ENCODE results near the gene GALNT16. TPM values are rescaled to one million over a fixed set of nuclear protein-coding genes. Genes with fewer than 3 reads are reported as not detected.

GALNT16 gene
- total and polyA plus RNA-seq, 2 experiments from 2014 or later: 1.7 to 2.6 TPM

DNA sequence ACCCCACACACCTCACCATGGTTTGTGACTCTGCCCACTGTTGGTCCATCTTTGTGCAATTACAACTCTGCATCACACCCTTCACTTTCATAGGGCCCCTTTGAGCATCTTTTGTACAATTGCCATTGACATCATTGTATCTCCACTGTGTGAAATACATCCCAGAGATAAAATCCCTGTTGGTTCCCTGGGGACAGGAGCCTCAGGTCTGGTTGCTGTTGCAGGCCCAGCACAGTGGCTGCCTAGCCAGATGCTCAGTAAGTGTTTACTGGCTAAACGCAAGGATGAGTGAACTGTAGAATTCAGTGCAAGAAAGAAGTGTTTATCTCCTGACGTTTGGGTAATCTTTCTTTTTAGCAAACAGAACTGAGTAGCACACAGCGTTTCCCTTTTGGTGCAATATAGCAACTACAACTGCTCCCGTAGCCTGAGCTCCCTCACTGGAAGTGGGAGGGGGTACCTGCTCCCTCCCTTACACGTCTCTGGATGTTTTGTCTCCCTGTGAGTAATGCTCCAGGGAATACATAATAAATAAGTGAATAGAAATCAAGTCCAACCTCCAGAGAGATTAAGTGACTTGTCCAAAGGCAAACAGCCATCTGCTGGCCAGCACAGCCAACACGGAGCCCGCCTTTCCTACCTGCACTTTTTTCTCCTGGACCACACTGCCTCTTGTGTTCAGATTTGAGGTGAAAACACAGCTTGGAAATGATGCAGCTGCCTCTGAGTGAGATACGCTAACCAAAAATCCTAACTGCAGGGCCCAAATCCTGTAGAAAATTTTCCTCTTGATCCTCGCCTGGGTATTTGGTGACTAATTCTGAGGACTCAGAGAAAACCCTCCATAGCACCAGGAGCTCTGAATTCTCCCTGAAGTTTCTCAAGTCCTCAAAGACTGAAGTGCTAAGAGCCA is 27.4 kb downstream of the GALNT16 start:
- no peaks in the 10 kb centered on the region for H3K27me3 ChIP-seq
- DNase-seq (ENCODE audit: low spot score): peak; percentile 29
- no peaks in the 10 kb centered on the region for H3K36me3 ChIP-seq (replicated peaks; ENCODE audit: insufficient read depth, low read depth)
- no peaks in the 10 kb centered on the region for H4K20me1 ChIP-seq (ENCODE audit: insufficient read depth, poor library complexity, severe bottlenecking)
- H3K27ac ChIP-seq: no peak overlapping the region
- no peak for TF ChIP-seq EZH2 (IDR thresholded peaks at IDR 0.05; ENCODE audit: borderline replicate concordance)
- TF ChIP-seq, protein P1, sequence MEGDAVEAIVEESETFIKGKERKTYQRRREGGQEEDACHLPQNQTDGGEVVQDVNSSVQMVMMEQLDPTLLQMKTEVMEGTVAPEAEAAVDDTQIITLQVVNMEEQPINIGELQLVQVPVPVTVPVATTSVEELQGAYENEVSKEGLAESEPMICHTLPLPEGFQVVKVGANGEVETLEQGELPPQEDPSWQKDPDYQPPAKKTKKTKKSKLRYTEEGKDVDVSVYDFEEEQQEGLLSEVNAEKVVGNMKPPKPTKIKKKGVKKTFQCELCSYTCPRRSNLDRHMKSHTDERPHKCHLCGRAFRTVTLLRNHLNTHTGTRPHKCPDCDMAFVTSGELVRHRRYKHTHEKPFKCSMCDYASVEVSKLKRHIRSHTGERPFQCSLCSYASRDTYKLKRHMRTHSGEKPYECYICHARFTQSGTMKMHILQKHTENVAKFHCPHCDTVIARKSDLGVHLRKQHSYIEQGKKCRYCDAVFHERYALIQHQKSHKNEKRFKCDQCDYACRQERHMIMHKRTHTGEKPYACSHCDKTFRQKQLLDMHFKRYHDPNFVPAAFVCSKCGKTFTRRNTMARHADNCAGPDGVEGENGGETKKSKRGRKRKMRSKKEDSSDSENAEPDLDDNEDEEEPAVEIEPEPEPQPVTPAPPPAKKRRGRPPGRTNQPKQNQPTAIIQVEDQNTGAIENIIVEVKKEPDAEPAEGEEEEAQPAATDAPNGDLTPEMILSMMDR (IDR thresholded peaks at IDR 0.05; ENCODE audit: poor library complexity): no peak
- no peak for TF ChIP-seq EZH2phosphoT487 (IDR thresholded peaks at IDR 0.05; ENCODE audit: low read depth, severe bottlenecking, unreplicated experiment)
- no peaks in the 10 kb centered on the region for H3K9me3 ChIP-seq (ENCODE audit: low read depth)
- H3K9me2 ChIP-seq (replicated peaks; ENCODE audit: insufficient read depth): no peaks in the 10 kb centered on the region
- no peak overlapping the region for H3K4me2 ChIP-seq
- 68% methylated on average over 9 of the region's 9 CpGs for WGBS (ENCODE audit: low lambda C conversion rate, missing lambda C conversion rate)
- H3K4me1 ChIP-seq (ENCODE audit: insufficient read depth): no peaks in the 10 kb centered on the region
- no peaks in the 10 kb centered on the region for H3K79me2 ChIP-seq
- H2AFZ ChIP-seq: no peak overlapping the region
- H3K4me3 ChIP-seq: no peak overlapping the region

DNA sequence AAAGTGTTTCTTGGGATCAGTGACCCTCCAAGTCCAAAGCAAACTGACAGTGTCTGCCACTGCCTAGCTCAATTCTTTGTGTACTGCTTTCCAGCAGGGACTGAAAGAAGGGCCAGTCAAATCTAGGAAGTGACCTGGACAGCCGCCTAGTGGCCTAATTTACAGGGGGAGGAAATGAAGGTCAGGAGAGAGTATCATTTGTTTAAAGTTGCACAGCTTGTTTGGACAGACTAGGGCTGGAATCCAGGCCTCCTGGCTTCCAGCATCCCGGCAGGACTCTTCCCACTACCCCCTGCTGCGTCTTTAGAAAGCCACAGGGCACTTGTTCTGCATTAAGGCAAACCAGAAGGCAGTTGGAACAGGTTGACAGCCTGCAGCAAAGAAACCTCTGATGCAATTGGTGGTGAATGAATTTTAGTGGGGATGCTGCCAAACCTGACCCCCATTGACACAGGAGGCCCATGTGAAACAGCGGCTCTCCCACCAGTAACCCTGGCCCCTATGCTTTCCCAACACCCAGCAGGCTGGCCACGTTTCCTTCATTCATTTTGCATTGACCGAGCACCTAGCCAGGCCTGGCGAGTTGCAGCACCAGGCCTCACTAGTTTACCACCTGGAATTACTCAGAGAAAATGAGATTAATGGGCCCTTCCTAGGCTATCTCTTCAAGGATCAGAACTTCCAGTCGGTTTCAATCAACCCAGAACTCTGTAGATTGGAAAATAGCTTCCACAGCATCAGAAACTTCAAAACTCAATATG is 28.2 kb downstream of the GALNT16 start:
- no peaks in the 10 kb centered on the region for H3K9me2 ChIP-seq (replicated peaks; ENCODE audit: insufficient read depth)
- H3K27me3 ChIP-seq: no peaks in the 10 kb centered on the region
- no peak overlapping the region for H2AFZ ChIP-seq
- H3K4me3 ChIP-seq: no peak overlapping the region
- no peaks in the 10 kb centered on the region for H3K79me2 ChIP-seq
- no peaks in the 10 kb centered on the region for H3K9me3 ChIP-seq (ENCODE audit: low read depth)
- no peak overlapping the region for H3K4me2 ChIP-seq
- H4K20me1 ChIP-seq (ENCODE audit: insufficient read depth, poor library complexity, severe bottlenecking): no peaks in the 10 kb centered on the region
- 68% methylated on average over 8 of the region's 8 CpGs for WGBS (ENCODE audit: low lambda C conversion rate, missing lambda C conversion rate)
- DNase-seq (ENCODE audit: low spot score): no peak
- TF ChIP-seq, protein P1 (IDR thresholded peaks at IDR 0.05; ENCODE audit: poor library complexity): peak; percentile 23
- TF ChIP-seq EZH2phosphoT487 (IDR thresholded peaks at IDR 0.05; ENCODE audit: low read depth, severe bottlenecking, unreplicated experiment) (no peak), EZH2 (IDR thresholded peaks at IDR 0.05; ENCODE audit: borderline replicate concordance) (no peak)
- no peaks in the 10 kb centered on the region for H3K4me1 ChIP-seq (ENCODE audit: insufficient read depth)
- H3K36me3 ChIP-seq (replicated peaks; ENCODE audit: insufficient read depth, low read depth): no peaks in the 10 kb centered on the region
- H3K27ac ChIP-seq: no peak overlapping the region

DNA sequence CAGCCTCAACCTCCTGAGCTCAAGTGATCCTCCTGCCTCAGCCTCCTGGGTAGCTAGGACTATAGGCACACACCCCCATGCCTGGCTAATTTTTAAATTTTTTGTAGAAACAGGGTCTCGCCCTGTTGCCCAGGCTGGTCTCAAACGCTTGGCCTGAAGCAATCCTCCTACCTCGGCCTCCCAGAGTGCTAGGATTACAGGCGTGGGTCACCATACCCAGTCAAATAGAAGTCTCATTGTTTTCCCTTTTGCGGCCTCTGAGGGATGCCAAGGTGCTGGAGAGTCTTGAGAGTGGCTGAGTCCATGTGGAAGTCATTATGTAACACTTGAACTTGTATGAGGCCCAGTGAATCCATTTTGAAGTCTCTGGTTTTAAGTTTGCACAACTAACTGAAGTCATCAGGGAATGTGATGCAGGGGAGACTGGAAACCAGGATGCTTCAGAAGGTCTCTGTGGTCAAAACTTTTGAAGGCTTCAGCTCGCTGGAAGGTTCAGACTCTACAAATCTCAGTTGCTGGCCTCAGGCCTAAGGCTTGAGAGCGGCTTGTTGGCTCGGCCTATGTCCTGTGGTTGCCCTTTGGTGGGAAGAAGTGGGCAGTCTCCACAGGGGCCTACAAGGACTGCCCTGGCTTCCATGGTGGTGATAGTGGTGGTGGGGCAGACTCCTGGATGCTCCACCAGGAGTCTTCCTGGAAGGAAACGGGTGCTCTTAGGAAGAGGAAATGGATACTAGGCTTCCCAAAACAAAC is 29.2 kb downstream of the GALNT16 start:
- H4K20me1 ChIP-seq (ENCODE audit: insufficient read depth, poor library complexity, severe bottlenecking): no peaks in the 10 kb centered on the region
- no peak overlapping the region for H3K27ac ChIP-seq
- WGBS (ENCODE audit: low lambda C conversion rate, missing lambda C conversion rate): 92% methylated on average over 9 of the region's 9 CpGs
- H3K79me2 ChIP-seq: no peaks in the 10 kb centered on the region
- H3K4me3 ChIP-seq: no peak overlapping the region
- H3K27me3 ChIP-seq: no peaks in the 10 kb centered on the region
- TF ChIP-seq, protein P1 (IDR thresholded peaks at IDR 0.05; ENCODE audit: poor library complexity): no peak
- no peak for TF ChIP-seq EZH2phosphoT487 (IDR thresholded peaks at IDR 0.05; ENCODE audit: low read depth, severe bottlenecking, unreplicated experiment)
- no peak for TF ChIP-seq EZH2 (IDR thresholded peaks at IDR 0.05; ENCODE audit: borderline replicate concordance)
- no peaks in the 10 kb centered on the region for H3K36me3 ChIP-seq (replicated peaks; ENCODE audit: insufficient read depth, low read depth)
- no peaks in the 10 kb centered on the region for H3K9me2 ChIP-seq (replicated peaks; ENCODE audit: insufficient read depth)
- no peak overlapping the region for H2AFZ ChIP-seq
- H3K4me2 ChIP-seq: no peak overlapping the region
- no peak for DNase-seq (ENCODE audit: low spot score)
- no peaks in the 10 kb centered on the region for H3K9me3 ChIP-seq (ENCODE audit: low read depth)
- no peaks in the 10 kb centered on the region for H3K4me1 ChIP-seq (ENCODE audit: insufficient read depth)
